NCI-H345 treated with DMSO at 0.1 percent for 48 hours (cell line): Measurements from ENCODE around the gene RFX3.

Experiments
- DNase-seq: peaks from one replicate; lab custom pipeline; 2025; ENCODE audit not compliant: unreplicated experiment; lab: John Stamatoyannopoulos, UW

The RFX3 gene

DNA sequence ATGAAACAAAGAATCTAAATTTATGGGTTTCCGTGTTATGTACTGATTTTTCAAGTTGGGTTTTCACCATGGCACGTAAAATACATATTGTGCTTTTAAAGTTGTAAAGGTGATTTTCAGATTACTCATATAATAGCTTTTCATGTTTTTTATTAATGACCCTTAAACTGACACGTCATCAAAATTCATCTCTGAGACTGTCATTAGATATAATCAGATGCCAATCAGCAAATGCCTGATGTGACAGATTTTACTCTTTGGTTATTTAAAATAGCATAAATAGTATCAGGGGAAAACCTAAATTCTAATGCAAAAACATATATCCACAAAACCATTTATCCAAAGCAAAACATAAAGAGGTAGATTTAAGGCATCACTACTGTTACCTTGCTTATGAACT is 11.0 kb downstream of the RFX3 start:
- no peak for DNase-seq

DNA sequence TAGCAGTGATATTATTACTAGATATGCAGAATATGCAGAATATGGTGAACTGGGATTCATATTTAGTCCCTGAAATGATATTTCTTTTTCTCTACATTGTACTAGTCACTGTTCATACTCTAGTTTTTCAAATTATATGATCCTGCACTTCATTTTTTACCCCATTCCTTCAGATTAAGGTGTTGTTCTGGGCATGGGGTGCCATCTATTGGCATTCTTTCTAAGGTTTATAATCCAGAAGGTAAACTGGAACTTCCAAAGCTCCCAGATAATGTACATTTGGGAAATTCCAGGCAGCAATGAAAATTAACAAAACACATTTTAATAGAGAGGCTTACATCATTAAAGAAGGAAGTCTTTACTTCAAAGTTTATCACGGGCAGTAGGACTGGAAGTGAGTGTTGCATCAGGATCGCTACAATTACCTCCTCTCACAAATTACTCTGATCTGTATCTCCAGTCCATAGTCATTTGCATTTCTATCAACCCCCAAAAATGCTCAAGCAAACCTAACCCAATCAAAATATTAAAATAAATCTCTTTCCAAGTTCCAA is 12.5 kb downstream of the RFX3 start:
- DNase-seq = no peak

DNA sequence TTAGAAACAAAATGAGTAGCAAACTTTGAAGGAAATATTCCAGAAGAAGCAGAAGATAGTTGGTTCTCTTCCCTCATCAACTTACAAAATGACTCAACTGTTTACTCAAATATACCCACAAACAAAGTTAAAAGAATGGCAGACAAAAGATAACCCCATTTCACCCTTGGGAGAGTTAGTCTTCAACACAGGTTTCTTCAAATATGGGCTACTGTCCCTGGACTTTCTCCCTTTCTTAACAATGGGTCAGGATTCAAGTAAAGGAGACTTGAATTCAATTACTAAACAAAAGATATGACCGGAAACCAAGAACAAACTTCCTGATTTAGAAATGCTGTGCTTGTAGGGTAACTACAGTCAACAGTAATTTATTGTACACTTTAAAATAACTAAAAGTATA is 14.2 kb downstream of the RFX3 start:
- DNase-seq = no peak

DNA sequence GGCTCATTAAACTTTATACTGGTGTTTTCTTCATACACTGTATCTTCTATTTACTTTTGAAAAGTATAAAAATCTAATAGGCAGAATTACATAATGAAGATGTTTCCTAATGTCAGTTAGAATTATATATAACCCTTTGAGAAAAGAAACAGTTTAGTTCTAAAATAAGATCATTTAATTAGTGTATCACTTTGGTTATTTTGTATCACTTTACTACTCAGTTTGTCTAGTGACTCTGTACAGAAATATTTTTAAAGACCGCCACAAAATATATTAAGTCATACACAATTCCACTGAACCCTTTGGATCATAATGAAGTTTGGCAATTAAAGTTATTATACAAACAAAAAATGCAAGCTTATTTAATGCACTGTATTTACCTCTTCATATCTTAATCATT is 15.0 kb downstream of the RFX3 start:
- DNase-seq = no peak

DNA sequence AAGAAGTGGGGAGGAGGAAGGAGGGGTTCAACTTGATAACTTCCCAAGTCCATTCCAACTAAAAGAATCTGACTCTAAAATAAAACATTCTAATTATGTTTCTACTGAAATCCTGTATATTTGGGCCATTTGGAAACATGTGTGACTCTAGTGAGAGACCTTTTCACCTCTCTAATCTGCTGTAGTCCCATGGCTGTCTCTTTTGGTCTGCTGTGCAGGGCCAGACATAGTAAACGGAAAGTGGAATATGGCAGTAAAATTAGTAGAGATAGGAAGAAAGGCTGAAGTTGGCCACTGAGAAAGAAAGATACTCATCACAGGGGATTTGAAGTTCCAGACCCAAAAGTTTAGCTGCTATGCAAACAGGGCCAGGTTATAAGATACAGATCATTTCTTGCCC is 15.9 kb downstream of the RFX3 start:
- DNase-seq = no peak

DNA sequence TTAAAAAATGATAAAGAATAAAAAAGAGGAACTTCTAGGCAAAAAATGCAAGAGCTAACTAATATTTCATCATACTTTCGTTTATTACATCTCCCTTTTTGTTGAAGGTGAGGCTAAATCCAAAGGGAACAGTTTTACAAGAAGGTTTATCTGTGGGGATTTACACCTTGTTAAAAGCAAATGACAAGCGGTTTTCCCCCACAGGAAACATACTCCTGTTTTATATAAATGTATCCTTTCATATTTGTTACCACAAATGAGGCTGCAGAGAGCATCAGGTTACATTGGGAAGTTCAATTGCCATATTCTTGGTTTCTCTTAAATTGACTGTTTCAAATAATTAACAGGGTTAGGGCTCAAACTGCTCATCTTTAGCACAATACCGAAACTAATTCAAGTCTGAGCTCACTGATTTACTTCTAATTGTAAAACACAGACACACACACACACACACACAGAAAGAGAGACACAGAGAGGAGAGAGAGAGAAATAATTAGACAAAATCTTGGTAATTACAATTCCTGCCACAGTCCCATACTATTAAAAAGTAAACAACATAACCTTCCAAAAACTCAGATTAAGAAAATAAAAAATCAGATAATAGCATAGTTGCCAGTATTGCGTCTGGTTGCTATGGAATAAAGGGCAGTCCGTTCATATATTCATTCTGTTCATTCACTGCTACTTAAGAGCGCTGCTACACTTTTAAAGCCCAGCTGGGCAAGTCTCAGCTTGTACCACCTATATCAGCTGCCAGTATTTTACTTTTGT is 17.1 kb downstream of the RFX3 start:
- peak; percentile 78 for DNase-seq

DNA sequence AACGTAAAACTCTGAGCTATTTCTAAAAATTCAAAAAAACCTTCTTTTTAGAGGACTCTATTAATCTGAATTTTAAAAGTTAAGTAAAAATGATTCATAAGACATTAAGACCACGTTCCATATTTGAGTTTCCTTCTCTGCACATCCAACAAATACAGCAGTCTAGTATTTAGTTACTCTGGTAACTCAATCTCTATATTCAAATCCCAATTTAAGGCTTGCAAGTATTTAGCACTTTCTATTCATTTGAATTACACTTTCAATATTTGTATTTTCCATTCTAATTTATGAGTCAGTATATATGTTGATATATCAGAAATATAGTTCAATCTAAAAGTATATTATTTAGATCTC is 17.7 kb downstream of the RFX3 start:
- DNase-seq = no peak

DNA sequence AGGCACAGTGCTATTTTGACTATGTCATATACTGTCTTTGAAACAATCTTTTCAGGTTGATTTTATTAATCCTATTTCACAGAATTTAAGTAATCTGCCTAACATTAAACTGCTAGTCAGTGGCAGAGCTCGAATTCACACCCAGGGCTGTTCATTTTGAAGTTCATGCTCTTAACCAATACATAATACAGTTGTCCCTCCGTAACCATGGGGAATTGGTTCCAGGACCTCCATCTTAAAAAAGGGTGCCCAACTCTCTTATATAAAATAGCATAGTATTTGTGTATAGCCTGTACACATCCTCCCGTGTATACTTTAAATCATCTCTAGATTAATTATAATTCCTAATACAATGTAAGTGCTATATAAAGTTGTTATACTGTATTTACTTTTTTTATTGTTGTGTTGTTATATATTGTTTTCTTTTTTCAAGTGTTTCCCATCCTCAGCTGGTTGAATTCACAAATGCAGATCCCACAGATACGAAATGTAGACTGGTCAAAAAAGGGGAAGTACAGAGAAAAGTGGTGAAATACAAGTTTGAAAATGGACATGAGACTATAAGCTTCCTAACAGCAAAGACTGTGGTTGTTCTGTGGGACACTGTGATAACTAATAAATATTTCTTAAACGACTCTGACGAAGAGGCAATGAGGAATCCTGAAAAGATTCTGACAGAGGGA is 18.3 kb downstream of the RFX3 start:
- no peak for DNase-seq

DNA sequence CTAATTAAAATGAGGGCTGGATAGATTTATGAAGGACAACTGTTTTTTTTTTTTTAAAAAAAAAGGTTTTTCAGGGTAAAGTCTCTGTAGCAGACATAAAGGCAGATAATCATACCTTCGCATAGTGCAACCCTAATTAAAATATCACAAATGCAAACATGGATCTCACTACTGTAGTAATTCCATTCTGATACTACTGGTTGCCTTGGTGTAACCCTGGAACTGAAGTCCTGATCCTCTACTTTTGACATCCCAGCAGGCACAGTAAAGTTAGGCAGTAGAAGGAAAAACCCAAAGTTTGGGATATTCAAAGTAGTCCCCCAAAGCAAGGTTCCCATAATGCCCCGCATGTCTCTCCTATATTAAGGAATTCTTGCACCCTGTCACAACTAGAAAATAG is 19.6 kb downstream of the RFX3 start:
- DNase-seq = no peak

DNA sequence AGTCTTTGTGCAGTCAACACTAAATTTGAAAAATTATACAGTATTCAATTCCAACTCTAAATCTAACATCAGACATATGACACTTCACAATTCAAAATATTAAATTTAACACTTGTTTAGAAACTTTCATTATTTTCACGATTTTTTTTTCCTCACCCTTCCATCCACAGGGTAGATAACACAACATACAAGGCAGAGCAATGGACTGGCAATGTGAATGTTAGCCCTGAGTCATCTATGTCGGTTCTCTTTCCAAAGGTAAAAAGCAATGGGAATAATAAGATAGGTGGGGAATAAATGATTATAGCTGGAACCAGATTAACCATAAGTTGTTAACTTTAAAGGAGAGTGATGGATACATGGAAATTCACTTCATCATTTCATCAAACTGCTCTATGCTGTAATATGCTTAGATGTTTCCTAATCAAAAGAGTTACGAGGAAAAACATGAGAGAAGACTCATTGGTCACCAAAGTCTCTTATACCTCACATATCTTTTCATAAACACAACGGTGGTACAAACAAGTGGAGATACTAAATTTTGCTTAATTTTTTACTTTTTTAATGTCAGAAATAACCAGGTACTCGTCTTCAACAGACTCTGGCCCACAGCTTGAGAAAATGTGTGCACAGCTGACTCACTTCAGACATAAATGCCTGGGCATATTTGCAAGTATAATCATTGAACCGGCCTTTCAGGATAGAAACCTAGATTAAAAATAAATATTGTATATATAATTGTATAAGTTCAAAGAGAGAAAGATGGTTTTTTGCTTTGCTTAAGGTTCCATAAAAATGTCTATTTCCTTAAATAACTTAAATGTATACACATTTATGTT is 23.0 kb downstream of the RFX3 start:
- DNase-seq = no peak

DNA sequence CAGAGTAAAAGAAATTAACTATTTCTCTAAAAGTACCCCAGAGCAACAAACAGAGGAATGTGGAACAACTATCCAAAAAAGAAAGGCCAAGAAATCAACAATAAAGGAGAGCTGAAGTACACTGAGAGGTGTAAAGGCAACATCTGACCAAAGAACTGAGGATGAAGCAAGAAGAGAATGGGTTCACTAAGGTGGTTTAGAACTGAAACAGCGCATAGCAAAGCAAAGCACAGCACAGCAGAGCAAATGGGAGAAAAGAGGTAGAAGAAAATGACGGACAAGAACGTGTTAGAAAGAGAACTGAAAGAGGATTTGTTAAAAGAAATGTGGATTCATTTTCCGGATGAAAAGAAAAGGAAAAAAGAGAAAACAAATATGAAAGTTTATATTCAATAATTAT is 25.8 kb downstream of the RFX3 start:
- DNase-seq = no peak

DNA sequence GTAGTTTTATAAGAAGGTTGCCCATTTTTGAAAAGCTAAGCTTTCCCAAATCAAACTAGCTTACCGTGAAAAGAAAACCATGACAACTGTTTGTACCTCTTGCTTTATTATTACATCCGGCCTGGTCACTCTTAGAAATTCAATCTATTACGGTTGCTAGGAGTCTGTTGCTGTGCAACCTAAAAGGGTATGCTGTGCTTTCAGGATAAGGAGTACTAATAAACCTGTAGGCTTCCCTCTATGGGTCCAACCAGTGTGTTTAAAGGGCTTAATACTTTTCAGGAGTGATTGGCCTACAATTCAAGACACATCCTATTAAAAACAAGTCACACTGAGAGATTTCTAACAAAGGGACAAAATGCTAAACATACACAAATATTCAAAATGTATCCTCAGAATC is 27.1 kb downstream of the RFX3 start:
- no peak for DNase-seq

DNA sequence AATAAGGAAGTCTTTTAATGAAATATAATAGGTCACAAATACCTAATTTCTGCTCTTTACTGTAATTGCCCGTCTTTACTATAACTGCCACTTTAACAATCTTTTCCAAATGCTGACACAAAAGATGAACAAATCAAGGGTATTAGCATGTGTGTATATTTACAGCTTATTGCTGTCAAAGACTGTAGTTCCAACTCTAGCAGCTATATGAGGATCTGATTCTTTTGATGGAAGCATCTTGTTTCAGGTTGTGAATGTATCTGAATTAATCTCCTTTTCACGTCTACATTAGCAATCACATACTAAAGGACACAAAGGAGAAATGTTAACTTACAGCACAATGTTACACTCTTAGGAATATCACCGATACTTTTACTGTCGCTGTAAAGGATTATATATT is 27.9 kb downstream of the RFX3 start:
- DNase-seq = no peak

DNA sequence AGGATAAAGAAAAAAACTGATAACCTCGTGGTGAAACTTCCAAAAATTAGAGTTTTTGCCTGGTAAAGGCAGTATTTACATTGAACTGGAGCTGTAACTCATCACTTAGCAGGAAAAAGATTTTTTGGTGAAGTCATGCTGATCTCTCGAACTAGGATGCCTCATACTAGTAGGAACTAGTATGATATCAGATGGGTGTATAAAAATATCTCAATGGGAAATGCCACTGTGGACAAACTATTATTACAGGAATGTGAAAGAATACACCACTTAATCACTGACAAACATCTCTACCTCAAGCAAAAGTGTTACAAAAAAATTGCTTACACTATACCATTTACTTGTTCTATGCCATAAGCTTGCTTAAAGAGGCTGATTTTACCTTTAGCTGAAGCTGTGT is 28.4 kb downstream of the RFX3 start:
- no peak for DNase-seq

DNA sequence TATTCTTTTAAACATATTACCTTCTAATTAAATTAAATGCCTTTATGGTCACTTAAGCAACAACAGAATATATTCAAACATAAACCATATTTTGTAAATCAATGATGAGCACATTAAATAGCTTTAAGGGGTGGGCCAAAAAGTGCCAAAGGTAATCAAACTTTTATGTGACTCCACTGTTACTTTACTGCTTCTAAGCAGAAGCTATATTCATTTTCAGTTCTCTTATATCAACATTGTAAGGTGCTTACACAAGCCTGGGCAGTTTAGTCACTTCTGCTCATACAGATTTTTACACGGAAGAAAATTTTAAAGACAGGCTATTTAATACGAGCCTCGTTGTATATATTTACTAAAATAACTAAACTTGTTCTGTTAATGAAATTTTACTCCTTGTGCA is 29.9 kb downstream of the RFX3 start:
- DNase-seq = no peak

DNA sequence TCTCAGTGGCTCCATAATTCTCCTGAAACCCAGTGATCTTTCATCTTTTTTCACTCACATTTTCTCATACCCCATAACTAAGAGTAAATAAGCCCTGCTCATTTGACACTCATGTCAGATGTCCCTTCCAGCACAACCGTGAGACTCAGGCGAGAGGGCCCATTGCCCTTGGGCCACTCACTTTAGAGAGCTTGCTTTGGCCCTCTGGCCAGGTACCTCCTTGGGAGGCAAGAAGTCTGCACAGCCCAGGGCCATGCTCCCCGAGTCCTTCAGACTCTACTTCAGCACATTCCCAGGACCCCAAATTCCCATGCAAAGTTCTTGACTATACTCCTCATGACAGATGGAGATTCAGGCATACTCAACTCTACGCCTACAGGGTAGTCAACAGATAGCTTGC is 33.6 kb downstream of the RFX3 start:
- no peak for DNase-seq

DNA sequence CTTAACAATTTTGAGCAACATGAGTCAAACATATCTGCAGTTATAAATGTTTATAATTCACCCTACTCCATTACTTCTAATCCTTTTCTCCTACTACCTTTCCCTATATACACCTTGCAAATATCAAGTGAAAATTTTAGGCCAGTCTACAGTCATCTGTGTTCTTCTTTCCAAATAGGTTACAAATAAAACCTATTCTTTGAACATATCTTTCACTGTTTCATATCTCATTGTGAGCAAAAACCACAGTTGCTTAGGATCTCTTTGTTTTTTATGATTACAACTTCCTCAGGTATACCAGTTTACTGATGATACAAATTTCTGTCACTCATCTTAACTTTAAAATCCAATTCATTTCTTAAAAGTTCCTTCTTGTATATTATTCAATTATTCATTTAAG is 34.4 kb downstream of the RFX3 start:
- no peak for DNase-seq

DNA sequence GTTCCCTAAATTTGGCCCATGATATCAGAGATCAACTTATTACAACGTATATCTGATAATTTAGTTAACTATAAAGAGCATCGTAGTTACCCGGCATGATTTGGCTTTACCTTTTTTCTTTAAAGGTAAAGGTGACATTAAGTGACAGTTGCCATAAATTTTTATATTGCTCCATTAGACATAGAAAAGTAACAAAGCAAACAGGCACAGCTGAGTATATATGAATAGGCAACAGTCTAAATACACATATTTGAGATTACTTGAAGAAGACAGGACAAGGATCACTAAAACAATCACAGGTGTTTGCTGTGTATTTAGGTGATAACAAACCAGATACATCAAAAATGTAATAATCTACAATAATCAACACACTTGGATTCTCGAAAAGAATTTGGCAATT is 34.8 kb downstream of the RFX3 start:
- DNase-seq = no peak

DNA sequence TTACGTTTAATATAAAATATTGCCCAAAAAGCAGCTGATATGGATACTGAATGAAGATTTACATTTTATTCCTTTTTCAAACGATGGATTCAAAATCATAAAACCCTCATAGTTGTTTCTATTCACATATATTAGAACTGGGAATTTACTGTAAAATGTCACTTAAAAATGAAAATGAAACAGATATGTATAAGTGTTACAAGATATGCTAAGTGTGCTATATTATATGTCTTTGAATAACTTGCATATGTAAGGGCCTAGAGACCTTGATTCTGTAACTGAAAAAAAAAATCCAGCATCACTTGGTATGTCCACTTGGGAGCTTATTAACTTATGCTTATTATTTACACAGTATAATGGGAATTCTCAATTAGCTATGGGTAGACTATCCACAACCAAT is 43.2 kb downstream of the RFX3 start:
- no peak for DNase-seq

DNA sequence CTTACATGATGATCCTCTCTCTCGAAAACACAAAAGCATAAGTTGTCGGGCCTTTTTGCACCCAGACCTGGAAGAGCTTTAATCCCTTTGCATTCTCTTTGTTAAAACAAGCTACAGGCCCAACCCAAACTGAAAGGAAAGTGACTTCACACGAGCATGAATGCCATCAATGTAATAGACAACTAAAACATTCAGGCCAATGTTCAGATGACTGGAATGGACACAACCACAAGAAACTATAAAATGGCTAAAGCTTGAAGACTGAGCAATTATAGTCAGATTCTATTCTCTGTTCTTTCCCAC is 45.5 kb downstream of the RFX3 start:
- DNase-seq = no peak

DNA sequence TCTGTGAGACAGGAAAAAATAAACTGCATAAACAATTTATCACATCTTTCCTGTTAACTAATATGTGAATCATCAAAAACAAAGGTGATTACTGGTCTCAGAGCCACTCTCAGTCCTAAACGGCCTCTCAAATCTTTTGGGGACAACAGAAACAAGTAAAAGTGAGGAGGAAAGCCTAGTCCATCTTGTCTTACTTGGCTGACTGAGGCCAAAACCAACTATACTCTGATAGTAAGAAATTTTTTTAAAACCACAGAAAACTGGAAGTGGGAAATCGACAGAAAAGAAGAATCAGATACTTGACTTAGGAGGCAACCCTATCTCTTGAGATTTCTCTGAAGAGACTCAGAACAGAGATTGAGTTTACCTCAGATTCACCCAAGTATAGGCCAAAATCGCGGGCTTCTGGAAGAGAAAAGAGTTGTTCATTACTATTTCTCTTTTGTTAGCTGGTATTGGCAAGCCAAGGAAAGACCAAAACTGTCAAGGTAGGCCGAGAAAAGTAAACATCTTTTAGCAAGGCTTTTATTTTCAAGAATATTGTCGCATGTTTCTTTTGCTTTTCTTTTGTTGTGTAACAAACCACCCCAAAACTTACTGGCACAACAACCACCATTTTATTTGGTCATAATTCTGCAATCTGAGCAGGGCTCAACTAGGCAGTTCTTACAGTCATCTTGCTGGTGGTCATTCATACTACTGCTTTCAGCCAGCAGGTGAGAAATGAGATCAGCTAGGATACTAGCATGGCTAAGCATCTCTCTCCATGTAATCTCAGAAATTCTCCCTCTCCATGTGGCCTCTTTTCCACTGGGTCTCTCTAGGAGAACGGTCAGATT is 46.1 kb downstream of the RFX3 start:
- no peak for DNase-seq
